Fibroblast of mammary gland (primary cell): ENCODE data around the gene RBMS3.

Experiments
- DNase-seq: peaks from one replicate; pipeline ENCODE4 v3.0.0-alpha.2; 2010; ENCODE audit warnings: low read depth
- H3K4me3 ChIP-seq: 2 replicates; pipeline ENCODE4 v1.5.1; 2011; ENCODE audit warnings: low read depth, mild to moderate bottlenecking, low read length, moderate library complexity; ENCODE audit not compliant: control insufficient read depth
- TF ChIP-seq, protein P1 (sequence below): conservative IDR thresholded peaks from 2 replicates; pipeline ENCODE4 v1.5.1; 2011; ENCODE audit warnings: low read depth, low read length, inconsistent platforms; ENCODE audit not compliant: control insufficient read depth, insufficient read depth

Gene RBMS3

DNA sequence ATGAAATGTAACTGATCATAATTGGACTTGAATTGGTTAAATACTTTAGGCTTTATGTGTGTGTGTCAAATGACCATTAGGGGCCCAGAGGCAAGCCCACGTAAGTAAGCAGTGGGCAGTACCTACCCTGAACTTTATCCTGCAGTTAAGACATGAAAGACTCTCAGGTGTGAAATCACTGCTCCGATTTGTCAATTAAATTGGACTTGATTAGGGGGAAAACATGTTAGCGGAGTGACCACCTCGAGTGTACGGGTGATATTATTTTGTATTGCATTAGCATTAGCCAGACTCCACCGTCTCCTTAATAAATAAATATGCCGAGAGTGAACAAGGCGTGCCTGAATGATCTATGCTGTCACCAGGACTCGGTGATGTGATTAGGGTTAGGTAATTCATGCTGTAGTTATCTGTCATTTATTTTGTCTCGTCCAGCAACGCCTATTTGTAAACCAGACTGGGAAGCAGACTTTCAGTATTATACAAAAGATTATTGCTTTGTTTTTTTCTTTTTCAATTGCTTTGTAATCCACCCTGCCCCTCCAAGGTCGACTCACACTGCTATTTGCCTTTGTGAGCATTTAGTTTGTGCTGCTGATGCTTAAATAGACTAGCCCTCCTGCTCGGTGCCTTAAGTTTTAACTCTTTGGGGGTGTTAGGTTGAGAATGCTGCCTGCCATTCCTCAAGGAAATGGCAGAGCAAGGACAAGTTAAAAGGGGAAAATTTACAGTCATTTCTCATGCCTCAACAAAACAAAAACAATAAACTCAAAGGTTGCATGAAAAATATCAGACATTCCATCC is 1.8 kb downstream of the RBMS3 start:
- DNase-seq, result peak; percentile 62
- TF ChIP-seq, protein P1, sequence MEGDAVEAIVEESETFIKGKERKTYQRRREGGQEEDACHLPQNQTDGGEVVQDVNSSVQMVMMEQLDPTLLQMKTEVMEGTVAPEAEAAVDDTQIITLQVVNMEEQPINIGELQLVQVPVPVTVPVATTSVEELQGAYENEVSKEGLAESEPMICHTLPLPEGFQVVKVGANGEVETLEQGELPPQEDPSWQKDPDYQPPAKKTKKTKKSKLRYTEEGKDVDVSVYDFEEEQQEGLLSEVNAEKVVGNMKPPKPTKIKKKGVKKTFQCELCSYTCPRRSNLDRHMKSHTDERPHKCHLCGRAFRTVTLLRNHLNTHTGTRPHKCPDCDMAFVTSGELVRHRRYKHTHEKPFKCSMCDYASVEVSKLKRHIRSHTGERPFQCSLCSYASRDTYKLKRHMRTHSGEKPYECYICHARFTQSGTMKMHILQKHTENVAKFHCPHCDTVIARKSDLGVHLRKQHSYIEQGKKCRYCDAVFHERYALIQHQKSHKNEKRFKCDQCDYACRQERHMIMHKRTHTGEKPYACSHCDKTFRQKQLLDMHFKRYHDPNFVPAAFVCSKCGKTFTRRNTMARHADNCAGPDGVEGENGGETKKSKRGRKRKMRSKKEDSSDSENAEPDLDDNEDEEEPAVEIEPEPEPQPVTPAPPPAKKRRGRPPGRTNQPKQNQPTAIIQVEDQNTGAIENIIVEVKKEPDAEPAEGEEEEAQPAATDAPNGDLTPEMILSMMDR, result no peak
- H3K4me3 ChIP-seq, result peak overlapping the region; percentile 87

DNA sequence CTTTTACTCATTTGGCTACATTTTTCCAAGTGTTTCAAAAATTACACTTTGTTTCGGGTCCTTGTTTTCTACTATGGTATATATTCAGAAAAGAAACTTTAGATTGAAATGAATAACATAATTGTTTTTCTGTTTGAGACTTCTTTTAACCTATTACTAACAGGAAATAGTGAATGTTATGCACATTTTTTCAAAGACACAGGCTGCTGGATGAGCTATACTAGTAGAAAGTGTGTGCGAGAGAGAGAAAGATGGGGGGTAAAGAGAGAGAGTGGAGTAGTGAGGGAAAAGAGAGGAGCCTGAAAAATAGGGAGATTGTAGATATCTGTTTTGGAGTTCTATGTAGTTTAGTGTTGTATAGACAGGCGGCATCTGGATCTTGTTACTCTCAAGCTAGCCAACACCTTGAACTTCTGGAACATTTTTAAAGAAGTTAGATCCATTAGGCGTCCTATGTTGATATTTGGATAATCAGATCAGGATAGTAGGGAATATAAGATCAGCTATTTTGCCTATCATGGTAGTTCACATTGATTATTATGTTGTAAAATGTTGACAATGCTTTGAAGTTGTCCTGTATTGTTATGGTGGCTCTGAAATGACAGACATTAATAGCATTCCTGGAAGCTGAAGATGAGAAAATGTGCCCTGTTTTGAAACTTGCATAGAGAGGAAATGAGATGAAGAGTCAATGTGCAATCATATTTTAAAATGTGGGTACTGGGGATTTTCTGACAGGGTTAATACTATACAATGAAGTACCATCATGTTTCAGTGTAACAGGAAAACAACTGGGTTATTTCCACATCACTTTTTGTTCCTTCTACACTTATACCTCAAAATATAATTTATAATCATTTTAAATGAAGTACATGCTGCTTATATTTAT is 2.6 kb downstream of the RBMS3 start:
- peak overlapping the region; percentile 87 for H3K4me3 ChIP-seq
- DNase-seq, result no peak
- TF ChIP-seq, protein P1, result no peak

DNA sequence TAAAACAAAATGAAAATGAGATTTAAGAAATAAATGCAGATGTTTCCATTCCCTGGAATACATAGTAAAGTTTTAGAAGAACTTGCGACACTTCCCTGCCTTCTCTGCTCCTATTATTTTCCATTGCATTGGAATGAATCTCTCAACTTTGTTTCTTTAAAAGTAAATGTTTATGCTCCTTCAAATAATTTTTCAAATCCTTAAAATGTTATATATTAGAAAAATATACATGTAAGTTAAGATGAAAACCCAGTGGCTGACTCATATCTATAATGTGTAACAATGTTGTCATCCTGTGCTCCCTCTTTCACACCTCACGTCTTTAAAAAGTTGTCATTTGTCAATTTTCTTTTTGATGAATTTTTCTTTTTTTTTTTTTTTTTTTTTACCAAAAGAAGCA is 3.6 kb downstream of the RBMS3 start:
- DNase-seq, result no peak
- TF ChIP-seq, protein P1, result no peak
- peak overlapping the region; percentile 87 for H3K4me3 ChIP-seq

DNA sequence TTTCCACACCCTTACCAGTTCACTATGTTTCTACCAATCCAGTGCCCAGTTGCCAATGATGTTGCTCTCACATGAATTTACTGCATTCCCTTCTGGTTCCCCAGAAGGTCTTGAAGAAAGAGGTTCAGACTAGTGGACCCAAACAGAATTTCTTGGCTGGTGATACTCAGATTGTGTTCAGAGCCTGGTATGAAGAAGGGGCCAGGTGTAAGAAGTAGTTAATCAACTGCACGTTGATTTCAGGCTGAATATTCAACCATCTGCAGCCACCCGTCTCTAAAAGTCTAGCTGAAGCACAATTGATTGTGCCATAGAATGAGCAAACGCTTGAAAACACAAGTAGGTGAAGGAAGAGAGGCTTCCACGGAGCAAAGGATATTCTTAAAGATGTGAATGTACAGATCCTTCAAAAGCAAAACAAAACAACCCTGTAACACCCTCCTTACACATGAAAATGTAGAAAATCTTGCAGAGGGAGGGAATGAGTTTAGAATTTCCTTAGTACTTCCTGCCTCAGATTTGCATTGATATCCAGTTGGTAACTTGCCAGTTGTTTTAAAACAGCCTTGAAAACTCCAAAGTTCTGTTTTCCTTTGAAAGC is 4.7 kb downstream of the RBMS3 start:
- DNase-seq, result peak; percentile 55
- TF ChIP-seq, protein P1, result no peak
- peak overlapping the region; percentile 31 for H3K4me3 ChIP-seq

DNA sequence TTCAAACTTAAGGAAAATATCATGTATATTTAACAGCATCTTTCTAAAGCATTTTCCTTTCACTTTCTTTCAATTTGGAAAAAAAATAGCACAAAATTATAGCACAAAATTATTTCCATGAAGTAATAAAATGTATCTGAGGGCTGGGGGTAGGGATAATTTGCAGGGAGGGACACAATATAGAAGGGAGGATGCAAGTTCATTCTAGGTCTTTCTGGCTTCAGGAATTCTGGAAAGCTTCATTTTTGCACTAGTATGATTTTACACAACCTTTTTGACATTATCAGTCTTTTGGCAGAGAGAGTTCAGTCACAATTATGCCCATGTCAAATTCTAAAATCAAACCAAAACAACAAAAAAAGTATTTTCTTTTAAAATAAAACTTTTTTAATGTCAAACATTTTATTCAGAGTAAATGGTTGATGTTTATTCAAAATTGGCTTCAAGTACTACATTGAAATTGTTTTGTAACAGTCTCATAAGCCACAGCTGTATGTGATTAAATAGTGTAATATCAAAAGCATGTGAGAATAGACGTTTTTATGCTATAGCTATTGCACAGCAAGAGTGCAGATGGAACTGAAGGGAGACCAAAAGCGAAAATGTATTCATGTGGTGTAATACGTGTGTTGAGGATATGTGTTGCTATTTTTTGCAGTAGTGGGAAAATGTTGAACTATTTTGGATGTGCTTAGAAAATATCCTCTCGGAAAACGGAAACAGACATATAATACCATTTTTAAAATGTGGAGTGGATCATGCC is 5.8 kb downstream of the RBMS3 start:
- TF ChIP-seq, protein P1, result no peak
- H3K4me3 ChIP-seq, result peak overlapping the region; percentile 31
- peak; percentile 90 for DNase-seq

DNA sequence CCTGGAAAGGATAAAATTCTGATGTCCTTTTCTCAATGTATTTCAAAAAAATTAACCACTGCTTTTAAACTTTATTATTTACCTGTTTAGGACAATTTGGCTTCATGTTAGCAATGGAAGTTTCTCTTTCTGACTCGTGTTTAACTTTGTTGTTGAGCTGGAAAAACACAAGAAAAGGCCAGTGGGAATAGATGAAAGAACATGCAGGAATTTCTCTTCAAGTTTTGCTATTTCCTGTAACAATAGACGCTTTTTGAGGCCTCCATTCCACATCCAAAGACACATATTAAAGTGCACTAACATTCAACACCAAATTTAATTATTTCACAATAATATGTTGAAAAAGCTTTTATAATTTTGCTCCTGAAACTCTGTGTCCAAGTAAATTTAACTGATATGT is 9.7 kb downstream of the RBMS3 start:
- no peak for DNase-seq
- no peak overlapping the region for H3K4me3 ChIP-seq
- TF ChIP-seq, protein P1, result no peak
